Kidney glomerular epithelial cell (primary cell): ENCODE measurements around the gene VPS41.

Experiments used
- DNase-seq: peaks from one replicate; lab custom pipeline; 2025; lab: John Stamatoyannopoulos, UW

Gene VPS41

GRCh38 chr7:38905056-38905759 lies 3.8 kb downstream of the VPS41 start:
- DNase-seq, result peak; percentile 3

GRCh38 chr7:38903057-38903456 lies 5.9 kb downstream of the VPS41 start:
- no peak for DNase-seq

DNA sequence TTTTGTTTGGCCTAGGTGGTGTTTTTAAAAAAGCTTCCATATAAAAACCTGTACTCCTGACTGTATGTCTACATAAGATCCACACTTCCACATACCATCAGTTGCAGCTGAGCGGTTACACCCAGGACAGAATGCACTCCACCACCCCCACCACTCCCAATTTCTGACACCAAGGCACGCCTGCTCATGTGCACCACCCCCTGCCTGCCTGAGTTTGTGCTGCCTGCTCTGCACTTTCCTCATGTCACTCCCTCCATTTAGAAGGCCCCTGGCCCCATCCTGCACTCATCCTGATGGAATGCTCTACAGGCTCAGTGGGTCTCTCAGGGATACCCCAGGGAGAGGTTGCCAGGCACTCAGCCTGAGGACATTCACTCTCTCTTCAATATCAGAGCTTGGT lies 6.5 kb downstream of the VPS41 start:
- no peak for DNase-seq

GRCh38 chr7:38893061-38893460 lies 15.9 kb downstream of the VPS41 start:
- DNase-seq, result no peak

GRCh38 chr7:38890597-38890996 lies 18.4 kb downstream of the VPS41 start:
- DNase-seq, result no peak

DNA sequence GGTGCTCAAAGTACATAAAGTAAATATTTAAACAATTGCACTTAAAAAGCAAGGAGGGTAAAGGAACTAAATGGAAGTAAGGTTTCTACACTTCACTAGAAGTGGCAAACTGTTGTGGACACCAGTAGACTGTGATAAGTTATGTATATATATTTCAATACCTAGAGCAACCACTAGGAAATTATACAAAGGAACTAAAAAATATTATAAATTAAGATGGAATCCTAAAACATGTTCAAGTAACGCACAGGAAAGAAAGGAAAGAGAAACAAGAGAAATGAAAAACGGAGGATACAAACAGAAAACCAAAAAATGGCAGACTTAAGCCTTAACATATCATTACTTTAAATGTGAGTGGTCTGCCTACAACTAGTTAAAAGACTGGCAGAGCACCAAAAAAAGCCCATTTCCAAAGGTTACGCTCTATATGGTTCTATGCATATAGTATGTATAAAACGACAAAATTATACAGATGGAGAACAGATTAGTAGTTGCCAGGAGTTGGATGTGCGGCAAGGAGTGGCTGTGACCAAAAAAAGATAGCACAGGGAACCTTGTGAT lies 19.0 kb downstream of the VPS41 start:
- no peak for DNase-seq

DNA sequence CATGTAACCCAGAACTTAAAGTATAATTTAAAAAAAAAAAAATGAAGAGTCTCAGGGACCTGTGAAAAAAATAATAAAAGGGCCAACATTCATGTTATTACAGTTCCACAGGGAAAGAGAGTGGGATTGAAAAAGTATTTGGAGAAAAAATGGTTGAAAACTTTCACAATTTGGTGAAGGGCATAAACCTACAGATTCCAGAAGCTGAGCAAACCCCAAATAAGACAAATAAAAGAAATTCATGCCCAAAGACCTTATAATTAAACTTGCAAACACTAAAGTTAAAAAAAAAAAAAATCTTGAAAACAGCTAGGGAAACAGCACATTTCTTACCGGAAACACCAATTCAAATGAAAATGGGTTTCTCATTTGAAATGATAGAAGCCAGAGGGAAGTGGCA lies 19.9 kb downstream of the VPS41 start:
- DNase-seq, result no peak

- DNase-seq, result no peak
Observed at GRCh38 chr7:38886265-38886664, 22.7 kb downstream of the VPS41 start.

GRCh38 chr7:38883706-38884105 lies 25.3 kb downstream of the VPS41 start:
- DNase-seq, result no peak

DNA sequence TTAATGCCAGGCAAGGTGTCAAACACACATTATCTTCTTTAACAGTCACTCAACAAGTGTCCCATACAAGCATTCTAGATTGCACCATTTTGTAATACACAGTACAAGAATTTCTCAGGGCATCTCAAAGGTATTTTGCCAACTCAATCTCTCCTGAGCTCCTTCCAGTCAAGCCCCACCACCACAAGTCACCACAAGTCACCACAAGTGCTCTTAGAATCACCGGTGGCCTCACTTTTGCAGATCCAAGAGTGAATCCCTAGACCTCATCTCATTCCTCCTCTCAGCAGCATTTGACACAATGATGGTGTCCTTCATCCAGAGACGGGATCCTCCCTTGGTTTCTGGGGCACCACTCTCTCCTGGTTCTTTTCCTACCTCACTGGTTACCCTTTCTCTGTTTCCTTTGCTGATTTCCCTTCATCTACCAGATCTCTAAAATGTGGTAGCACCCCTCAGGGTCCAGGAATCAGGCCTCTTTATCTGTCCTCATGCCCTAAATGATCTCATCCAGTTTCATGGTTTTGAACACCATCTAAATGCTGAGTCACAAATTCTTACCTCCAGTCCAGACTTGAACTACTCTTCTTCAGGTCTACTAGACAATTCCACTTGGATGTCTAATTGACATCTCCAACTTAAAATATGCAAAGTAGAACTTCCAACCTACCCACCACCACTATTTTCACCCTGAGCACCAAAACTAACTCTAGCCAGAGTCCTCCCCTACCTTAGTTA lies 26.9 kb downstream of the VPS41 start:
- no peak for DNase-seq

GRCh38 chr7:38881015-38881414 lies 28.0 kb downstream of the VPS41 start:
- DNase-seq, result no peak

- no peak for DNase-seq
Observed at GRCh38 chr7:38880454-38880853, 28.5 kb downstream of the VPS41 start.

DNA sequence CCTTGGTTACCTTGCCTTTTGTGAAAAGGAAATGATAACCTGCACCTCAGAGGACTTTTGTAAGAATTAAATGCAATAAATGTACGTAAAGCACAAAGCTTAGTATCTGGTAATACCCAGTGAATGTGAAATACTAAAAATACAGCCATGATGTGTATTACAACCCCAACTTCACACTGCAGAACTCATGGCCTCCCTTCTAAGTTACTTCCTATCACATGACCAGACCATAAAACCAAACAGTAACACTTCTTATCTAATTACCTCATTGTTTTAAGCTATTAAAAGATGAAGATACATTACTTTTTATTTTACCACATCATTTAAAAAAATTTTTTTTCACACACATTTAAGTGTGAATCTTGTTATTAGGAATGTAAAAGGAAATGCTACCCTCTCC lies 29.0 kb downstream of the VPS41 start:
- DNase-seq, result no peak

GRCh38 chr7:38878694-38879457 lies 30.1 kb downstream of the VPS41 start:
- DNase-seq, result no peak

- DNase-seq, result no peak
Observed at GRCh38 chr7:38873433-38873832, 35.6 kb downstream of the VPS41 start.

DNA sequence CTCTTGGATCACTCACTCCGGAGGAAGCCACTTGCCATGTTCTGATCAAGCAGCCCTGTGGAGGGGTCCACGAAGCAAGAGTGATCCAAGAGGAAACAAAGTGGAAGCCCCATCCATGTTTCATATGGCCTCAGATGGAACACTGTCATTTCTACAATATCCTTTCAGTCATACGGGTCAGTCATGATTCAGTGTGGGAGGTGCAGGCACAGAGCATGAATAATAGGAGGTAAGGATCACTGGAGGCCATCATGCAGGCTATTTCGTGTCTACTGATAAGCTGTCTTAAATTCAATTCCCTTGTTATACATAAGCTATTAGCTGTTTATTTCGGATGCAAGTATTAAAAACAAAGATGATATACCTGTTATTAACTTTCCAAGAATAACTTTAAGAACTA lies 36.8 kb downstream of the VPS41 start:
- peak; percentile 10 for DNase-seq

DNA sequence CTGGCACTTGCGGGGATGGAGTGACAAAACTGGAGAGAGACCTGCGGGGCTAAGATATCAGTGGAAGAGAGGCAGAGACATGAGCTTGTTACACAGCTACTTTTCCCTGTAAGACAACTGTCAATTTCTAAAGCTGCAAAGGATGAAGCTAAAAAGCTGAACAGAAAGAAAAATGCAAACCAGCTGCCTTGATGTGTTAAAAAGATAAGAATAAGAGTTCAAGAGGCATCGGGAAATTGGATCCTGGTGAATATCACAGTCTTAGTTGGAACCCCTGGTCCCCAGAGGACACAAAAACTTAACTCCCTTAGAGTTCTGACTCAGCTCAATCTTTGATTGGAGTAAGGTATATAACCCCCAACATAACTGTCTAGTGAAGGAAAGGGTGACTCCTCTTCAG lies 38.8 kb downstream of the VPS41 start:
- DNase-seq, result no peak

- peak; percentile 67 for DNase-seq
Observed at GRCh38 chr7:38863601-38864291, 45.2 kb downstream of the VPS41 start.

- DNase-seq, result no peak
Observed at GRCh38 chr7:38862666-38863065, 46.3 kb downstream of the VPS41 start.

DNA sequence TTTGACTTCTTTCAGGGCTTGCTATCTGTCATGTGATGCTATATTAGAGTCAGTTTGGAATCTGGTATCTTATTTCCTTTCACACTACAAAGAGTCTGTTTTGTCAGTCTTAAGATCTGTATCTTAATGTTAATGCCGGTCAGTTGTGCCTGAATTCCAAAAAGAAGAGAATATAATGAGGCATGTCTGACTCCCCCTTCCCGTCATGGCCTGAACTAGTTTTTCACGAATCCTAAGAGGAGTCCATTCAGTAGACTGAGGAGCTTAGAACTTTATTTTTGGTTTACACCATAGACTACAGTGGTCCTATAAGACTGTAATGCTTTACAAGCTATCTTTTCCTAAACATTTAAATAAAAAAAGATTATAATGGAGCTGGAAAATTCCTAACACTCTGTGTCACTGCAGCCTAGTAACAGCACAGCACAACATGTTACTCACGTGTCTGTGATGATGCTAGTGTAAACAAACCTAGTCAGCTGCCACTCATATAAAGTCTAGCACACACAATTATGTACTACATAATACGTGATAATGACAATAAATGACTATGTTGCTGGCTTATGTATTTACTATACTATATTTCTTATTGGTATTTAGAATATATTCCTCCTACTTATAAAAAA lies 50.6 kb downstream of the VPS41 start:
- DNase-seq, result peak; percentile 54

DNA sequence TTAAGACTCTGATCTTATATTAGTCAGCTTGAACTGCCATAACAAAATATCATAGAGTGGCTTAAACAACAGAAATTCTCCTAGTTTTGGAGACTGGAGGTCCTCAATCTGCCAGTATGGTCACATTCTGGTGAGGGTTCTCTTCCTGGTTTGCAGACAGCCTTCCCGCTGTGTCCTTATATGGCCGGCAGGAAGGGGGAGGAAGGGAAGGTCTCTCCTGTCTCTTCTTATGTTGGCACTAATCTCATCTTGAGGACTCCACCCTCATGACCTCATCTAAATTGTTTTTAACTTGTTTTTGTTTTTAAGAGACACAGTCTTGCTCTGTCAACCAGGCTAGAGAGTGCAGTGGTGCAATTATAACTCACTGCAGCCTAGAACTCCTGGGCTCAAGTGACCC lies 53.1 kb downstream of the VPS41 start:
- no peak for DNase-seq

DNA sequence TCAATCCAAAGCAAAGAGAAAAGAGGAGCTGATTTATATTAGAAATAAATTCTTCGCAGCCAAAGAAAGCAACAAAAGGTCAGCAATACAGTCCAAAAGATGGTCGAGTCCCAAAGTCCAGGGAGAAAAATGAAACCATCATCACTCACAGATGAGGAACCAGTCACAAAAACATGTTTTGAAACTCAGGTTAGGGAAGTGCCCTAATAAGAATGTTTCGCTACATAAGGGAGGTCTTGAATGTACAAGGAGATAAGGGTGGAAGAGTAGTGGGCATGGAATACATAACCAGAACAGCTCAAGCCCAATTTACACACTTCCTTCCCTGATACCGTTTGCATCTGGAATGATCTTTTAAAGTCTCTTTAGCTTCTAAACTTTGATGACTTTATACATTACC lies 53.6 kb downstream of the VPS41 start:
- no peak for DNase-seq
